Stimulated activated CD4-positive, alpha-beta T cell treated with anti-CD3 and anti-CD28 coated beads, Interleukin-2, amount 100 ng/mL, for 4 hours (primary cell): ENCODE data around the gene GHRH.

ENCODE experiments used
- DNase-seq: peaks from one replicate; pipeline ENCODE4 v3.0.0-alpha.2; 2020; ENCODE audit warnings: low read depth

The GHRH gene

DNA sequence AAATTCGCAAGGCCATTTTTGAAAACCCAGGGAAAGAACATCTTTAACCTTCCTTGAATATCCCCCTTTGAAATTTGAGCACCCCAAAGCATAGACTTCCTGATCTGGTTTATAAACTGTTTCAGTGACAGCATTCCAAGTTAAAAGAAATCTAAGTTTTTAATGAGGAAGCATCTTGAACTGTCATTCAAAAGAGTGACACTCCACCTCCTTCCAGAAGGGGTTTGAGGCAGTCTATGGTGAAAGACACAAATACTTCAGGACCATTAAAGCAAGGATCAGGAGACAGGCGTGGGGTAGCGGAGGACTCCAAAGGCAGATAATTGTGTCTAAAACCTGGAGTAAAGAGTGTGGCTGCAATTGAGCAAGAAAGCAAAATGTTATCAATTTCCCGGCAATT, 691 bp downstream of the GHRH start:
- no peak for DNase-seq

GRCh38 chr20:37259865-37260264, 1.7 kb downstream of the GHRH start:
- DNase-seq: no peak

- DNase-seq: no peak
Measured at GRCh38 chr20:37259031-37259430, 2.6 kb downstream of the GHRH start.

- DNase-seq: no peak
Measured at GRCh38 chr20:37257988-37258387, 3.6 kb downstream of the GHRH start.

DNA sequence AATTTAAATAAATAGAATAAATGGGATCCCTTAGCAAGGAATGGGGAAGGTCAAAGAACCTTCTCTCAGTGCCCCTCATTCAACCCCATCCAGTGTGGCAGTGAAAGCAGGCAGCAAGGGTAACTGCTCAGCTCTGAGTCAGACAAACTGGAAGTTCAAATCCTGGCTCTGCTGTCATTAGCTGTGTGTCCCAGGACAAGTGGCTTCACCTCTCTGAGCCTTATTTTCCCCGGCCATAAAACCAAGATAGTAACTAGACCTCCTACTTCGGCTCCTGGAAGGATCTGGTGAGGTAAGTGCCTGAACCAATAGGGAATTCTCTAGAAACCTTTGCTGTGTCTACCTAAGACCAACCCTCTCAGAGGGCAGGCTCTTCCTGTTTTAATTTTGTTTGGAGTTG, 4.1 kb downstream of the GHRH start:
- no peak for DNase-seq

DNA sequence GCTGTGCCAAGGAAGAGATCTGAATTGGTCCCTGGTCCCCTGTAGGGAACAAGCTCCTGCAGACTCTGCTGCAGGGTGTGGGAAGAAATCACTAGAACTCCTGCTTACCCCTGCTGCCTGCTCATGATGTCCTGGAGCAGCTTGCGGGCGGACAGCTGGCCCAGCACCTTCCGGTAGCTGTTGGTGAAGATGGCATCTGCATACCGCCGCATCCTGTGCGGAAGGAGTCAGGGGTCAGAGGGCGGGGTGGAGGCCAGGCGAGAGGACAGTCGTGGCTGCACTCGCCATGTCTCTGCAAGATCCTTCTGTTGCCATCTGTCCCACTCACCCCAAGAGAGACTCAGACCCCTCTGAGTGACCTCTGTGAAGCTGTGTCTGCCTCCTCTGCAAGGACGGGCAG, 5.3 kb downstream of the GHRH start:
- DNase-seq: no peak

GRCh38 chr20:37254114-37254878, 7.3 kb downstream of the GHRH start:
- DNase-seq: no peak

DNA sequence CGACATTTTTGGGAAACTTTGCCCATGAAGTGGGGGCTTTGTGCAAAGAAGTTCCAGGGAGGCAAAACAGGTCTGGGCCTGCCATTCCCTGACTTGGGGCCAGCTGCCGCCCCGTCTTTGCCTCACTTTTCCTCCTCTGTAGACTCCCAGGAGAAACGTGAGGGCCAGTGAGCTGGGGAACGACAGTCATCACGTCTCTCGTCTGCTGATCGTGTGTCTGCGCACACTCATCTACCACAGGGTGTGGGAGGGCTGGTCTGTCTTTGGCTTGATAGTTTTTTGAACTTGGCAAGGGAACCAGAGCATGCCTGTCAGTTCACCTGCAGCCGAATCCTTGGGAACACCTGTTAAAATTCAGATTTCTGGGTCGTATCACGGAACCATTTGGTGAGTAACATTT, 8.5 kb downstream of the GHRH start:
- no peak for DNase-seq

DNA sequence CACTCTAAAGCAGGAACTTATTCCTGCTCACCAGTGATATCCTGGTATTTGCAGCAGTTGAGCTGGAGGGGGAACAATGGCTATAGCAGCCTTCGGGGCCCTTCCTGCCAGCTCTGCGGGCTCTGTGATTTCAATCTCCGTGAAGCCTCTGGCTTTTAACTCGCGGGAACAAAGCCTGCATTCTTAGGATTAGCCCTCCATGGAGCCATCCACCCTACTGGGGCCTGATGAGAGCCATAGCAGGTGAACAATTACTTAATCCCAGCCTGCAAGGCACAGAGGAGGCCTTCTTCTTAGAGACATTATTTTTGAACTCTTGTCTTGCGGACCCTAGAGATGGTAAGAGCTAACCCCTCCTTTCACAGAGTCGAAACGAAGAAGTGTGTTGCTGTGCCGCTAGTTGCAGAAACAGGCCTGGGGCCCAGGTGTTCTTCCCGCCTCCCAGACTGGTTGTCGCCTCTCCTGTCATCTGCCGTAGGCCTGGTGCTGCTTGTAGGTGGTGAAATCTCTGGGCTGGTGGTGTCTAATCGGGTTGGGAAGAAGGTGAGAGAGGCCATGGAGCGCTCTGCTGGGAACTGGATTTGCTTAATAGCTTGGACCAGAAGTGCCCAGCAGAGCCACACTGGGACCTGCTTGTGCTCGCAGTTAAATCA, 9.7 kb downstream of the GHRH start:
- DNase-seq: no peak

- DNase-seq: no peak
Measured at GRCh38 chr20:37249304-37249703, 12.3 kb downstream of the GHRH start.

DNA sequence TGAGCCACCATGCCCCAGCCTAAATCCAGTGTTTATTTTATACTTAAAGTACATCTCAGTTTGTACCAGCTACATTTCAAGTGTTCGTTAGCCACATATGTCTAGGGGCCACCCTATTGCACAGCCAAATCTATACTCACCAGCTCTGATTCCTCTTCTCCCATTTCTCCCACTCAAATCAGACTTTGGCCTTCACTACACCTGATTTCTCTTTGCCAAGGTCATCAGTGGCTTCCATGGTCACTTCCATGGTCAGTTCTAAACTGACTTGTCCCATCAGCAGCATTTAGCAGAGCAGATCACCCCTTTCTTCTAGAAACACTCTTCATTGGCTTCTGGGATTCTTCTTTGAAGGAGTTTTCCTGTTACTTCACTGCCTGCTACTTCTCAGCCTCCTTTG, 14.1 kb downstream of the GHRH start:
- DNase-seq: no peak

DNA sequence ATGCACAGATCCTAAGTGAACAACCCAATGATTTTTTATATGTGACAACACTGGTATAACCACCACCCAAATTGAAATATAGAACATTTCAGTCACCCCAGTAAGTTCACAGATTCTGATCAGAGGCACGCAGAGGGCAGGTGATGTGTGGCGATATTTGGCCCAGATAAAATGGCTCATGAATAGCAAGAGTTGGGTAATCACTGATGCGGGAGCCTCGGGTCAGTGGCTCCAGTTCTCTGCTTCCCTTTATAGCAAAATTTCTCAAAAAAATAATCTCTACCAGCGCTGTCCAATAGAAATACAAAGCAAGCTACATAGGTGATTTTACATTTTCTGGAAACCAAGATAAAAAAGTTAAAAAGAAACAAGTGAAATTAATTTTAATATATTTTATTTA, 14.9 kb downstream of the GHRH start:
- no peak for DNase-seq

- DNase-seq: no peak
Measured at GRCh38 chr20:37245216-37246150, 16.1 kb downstream of the GHRH start.

DNA sequence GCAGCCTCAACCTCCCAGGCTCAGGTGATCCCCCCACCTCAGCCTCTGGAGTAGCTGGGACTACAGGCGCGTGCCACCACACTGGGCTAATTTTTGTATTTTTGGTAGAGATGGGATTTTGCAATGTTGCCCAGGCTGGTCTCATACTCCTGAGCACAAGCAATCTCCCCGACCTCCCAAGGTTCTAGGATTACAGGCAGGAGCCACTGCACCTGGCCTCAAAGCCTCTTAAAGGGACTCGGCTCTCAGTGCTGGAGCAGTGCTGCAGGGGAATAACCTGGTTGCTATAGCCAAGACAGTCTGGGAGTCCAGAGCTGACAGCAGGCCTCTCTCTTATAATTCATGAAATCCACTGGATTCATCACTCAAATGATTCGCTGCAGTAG, 17.0 kb downstream of the GHRH start:
- no peak for DNase-seq

- DNase-seq: no peak
Measured at GRCh38 chr20:37243937-37244571, 17.6 kb downstream of the GHRH start.

- DNase-seq: no peak
Measured at GRCh38 chr20:37243076-37243936, 18.3 kb downstream of the GHRH start.

DNA sequence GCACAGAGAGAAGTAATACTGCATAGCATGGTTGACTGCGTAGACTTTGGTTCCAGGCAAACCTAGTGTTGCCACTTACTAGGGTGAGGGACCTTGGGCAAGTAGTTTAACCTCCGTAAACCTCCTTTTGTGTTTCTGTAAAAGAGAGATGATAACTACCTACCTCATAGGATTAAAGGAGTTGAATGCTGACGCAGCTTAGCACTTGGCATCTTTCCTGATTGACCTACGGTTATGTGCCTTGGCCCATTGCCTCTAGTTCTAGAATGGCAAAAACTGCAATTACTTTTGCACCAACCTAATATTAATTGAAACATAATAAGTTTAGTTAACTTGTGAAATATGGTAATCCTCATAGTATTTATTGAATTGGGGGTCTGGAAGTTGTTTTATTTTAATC, 19.1 kb downstream of the GHRH start:
- DNase-seq: no peak

DNA sequence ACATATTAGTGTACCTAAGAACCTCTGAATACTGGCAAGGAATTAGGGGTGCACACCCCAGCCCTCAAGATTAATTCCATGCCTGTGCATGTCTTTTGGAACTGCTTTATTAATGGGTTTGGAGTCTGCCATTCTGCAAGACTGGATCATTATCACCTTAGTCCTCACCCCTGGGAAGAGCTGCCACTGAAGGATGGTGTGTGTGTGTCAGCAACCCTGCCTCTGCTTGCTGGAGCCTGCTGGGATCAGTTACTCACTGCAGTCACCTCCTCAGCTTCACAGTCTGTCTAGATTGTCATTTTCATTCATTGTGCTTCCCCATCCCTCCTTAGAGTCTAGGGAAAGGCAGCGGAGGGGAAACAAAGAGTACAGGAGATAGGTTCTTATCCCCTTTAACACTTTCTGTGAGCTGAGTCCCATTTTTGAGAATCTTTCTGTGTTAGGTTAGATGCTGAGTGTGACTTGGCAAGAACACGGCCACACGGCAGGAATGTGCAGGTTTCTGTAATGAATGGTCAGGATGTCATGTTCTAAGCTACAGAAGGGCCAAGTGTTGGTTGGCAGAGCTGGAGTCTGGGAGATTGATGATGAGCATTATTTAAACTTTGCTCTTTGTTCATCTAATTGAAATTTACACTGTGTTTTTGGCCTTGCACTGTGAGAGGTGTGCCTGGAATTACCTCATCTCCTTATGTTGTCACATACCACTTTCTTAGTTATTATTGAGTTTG, 21.1 kb downstream of the GHRH start:
- DNase-seq: no peak

- DNase-seq: no peak
Measured at GRCh38 chr20:37238935-37239451, 22.6 kb downstream of the GHRH start.

DNA sequence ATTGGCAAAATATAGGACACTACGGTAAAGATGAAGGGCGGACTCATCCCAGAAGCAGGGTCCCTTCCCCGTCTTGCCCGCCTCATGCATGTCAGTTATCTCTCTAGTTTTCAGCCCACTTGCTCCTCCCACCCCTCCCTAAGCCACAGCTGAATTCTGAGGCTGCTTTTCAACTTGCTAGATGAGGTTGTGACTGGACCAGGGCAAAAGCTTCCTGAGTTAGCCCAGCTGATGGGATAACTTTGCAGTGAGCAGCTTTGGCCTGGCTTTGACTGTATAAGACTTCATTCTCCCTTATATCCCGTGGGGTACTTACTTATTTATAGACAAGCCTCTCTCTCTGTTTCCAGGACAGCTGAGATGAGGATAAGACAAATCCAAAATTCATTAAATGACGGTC, 23.2 kb downstream of the GHRH start:
- no peak for DNase-seq
